ENCODE measurements around the gene UNC93B1. TPM values are rescaled to one million over a fixed set of nuclear protein-coding genes. Genes with fewer than 3 reads are reported as not detected.
"Not testable (repeated sequence)": the region's sequence is repeated elsewhere in the genome, so short reads cannot be mapped to it uniquely, and the experiment has no call there.

Gene UNC93B1
- total RNA-seq, 1 experiment from 2014 or later, result 23.3 TPM

DNA sequence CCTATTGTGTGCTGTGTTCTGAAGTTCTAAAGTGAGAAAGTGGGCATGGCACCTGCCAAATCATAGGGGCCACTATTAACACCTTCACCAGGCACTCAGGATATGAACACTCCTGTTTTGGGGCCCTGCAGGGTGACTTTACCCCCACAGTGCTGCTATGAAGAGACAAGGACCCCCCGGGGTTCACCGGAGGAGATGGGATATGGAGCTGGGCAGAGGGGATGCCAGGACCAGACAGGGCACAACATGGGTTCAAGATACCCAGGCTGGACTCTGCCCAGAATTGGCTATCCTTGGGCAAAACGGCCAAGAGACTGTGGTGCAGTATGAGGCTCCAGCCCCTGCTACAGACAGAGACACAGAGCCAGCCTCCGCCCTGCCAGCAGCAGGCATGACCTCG, 9.5 kb downstream of the UNC93B1 start:
- H4K91ac ChIP-seq (ENCODE audit: insufficient read length, low read depth, low read length); H3K27me3 ChIP-seq (ENCODE audit: insufficient read depth, low read length); H2AK5ac ChIP-seq (ENCODE audit: insufficient read length, low read length); H3K18ac ChIP-seq (ENCODE audit: insufficient read length, low read depth, low read length); H4K8ac ChIP-seq (replicated peaks; ENCODE audit: insufficient read length, low read depth, low read length); H2AFZ ChIP-seq (ENCODE audit: low read length); H3K23me2 ChIP-seq (ENCODE audit: insufficient read length, low read depth, low read length, poor library complexity, severe bottlenecking); H3K79me1 ChIP-seq (ENCODE audit: insufficient read depth, low read depth, low read length, poor library complexity, severe bottlenecking); H3K4ac ChIP-seq (ENCODE audit: low read depth, low read length); H3K14ac ChIP-seq (ENCODE audit: insufficient read depth, low read length); H3K27ac Mint-ChIP-seq; H3K9me3 Mint-ChIP-seq; H2BK20ac ChIP-seq (ENCODE audit: low read depth, low read length, poor library complexity, severe bottlenecking); H3K9ac ChIP-seq (ENCODE audit: extremely low read depth, insufficient read length, low read length); H3K27ac ChIP-seq (ENCODE audit: insufficient read length, low read depth, low read length); H3K36me3 Mint-ChIP-seq (ENCODE audit: insufficient read depth in 1 of 3, low read depth in 3 of 3); DNase-seq; H3T11ph ChIP-seq (ENCODE audit: low read length); H3K56ac ChIP-seq (ENCODE audit: insufficient read length, low read depth, low read length); H2BK5ac ChIP-seq (ENCODE audit: insufficient read length, low read length); H3K4me2 ChIP-seq (ENCODE audit: insufficient read depth, insufficient read length, low read length); H4K20me1 ChIP-seq (ENCODE audit: control insufficient read depth, insufficient read depth, insufficient read length); H3K79me2 ChIP-seq (ENCODE audit: insufficient read depth, low read length); H2BK15ac ChIP-seq (ENCODE audit: low read depth, low read length); H2BK120ac ChIP-seq (ENCODE audit: low read depth, low read length, poor library complexity, severe bottlenecking); H3K9me3 ChIP-seq (ENCODE audit: control insufficient read depth, low read depth, low read length); H3K23ac ChIP-seq (ENCODE audit: insufficient read length, low read depth, low read length); H2BK12ac ChIP-seq (ENCODE audit: insufficient read length, low read depth, low read length); H4K5ac ChIP-seq (ENCODE audit: insufficient read length, low read depth, low read length); H3K4me1 ChIP-seq (ENCODE audit: insufficient read depth, low read length); H3K4me3 Mint-ChIP-seq: not testable (repeated sequence)
- WGBS (ENCODE audit: extremely low coverage, insufficient read length, low lambda C conversion rate), result no CpG with 5 or more reads among the region's 5 CpGs
- H3K27me3 Mint-ChIP-seq (ENCODE audit: low read depth), result peaks cover 14% of the 10 kb centered on the region
- peaks cover 17 to 19% of the 10 kb centered on the region in 2 experiments for H3K4me1 Mint-ChIP-seq

All from H9 (cell line).